Neural crest cell (in vitro differentiated cells): ENCODE data around the gene PPP3CA. TPM values are rescaled to one million over a fixed set of nuclear protein-coding genes. Genes with fewer than 3 reads are reported as not detected.
"Not testable (repeated sequence)": the region's sequence is repeated elsewhere in the genome, so short reads cannot be mapped to it uniquely, and the experiment has no call there.

ENCODE experiments used
- DNase-seq: peaks from one replicate; pipeline ENCODE4 v3.0.0; 2021; ENCODE audit warnings: low read depth, mixed read lengths, low spot score
- H3K27ac Mint-ChIP-seq: one replicate; pipeline ENCODE4 v1.8.0; 2021; ENCODE audit warnings: mild to moderate bottlenecking, mixed read lengths; ENCODE audit not compliant: unreplicated experiment
- H3K27me3 Mint-ChIP-seq: 2 replicates; pipeline ENCODE4 v1.8.0; 2021; ENCODE audit warnings: low read depth, mild to moderate bottlenecking, mixed read lengths
- H3K36me3 Mint-ChIP-seq: 2 replicates; pipeline ENCODE4 v1.8.0; 2021; ENCODE audit warnings: low read depth, mild to moderate bottlenecking, mixed read lengths
- H3K4me1 Mint-ChIP-seq: 2 replicates; pipeline ENCODE4 v1.8.0; 2021; ENCODE audit warnings: mixed read lengths
- H3K4me3 Mint-ChIP-seq: one replicate; pipeline ENCODE4 v1.8.0; 2021; ENCODE audit warnings: mild to moderate bottlenecking, mixed read lengths
- H3K9me3 Mint-ChIP-seq: 2 replicates; pipeline ENCODE4 v1.8.0; 2021; ENCODE audit warnings: mixed read lengths
- CTCF ChIP-seq: fragments of 200-600 bp; sonication (generic); conservative IDR thresholded peaks from 2 replicates; pipeline ENCODE4 v1.5.0; 2021; ENCODE audit warnings: antibody characterized with exemption, mild to moderate bottlenecking
- total RNA-seq: library from RNA; stranded (reverse); gene quantifications from 2 replicates; pipeline ENCODE4 v1.2.1, GENCODE V29; 2021

Gene PPP3CA
- total RNA-seq, 1 donor from 2014 or later = 12.2 TPM

DNA sequence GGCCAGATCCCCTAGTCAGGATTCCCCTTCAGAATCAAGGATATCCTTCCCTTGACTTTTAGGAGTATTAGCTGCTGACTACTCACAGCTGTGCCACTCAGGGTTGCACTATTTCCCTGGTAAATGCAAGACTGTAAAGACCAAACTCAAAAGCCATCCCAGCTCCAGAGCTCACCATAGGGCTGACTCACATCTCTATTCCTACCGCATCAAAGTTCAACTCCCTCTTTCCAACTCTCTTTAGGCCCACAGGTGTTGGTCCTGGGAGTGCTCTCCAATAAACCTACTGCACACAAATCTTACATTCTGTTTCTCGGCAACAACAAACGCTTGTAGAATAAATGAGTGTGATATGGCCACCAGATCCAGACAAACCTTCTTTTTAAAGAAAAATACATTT is 109.6 kb downstream of the PPP3CA start:
- Mint-ChIP-seq H3K27ac (no peak overlapping the region), H3K9me3 (no peaks in the 10 kb centered on the region), H3K4me1 (peaks cover 8% of the 10 kb centered on the region), H3K4me3 (no peak overlapping the region), H3K36me3 (no peaks in the 10 kb centered on the region), H3K27me3 (no peaks in the 10 kb centered on the region)
- TF ChIP-seq CTCF = no peak
- DNase-seq = no peak

- peaks cover 8% of the 10 kb centered on the region for H3K4me1 Mint-ChIP-seq
- H3K4me3 Mint-ChIP-seq = no peak overlapping the region
- no peaks in the 10 kb centered on the region for H3K27me3 Mint-ChIP-seq
- H3K9me3 Mint-ChIP-seq = no peaks in the 10 kb centered on the region
- no peaks in the 10 kb centered on the region for H3K36me3 Mint-ChIP-seq
- H3K27ac Mint-ChIP-seq = no peak overlapping the region
- TF ChIP-seq CTCF = no peak
- DNase-seq = no peak
Observed at GRCh38 chr4:101236097-101236496, 111.2 kb downstream of the PPP3CA start.

GRCh38 chr4:101234141-101234540 is 113.2 kb downstream of the PPP3CA start:
- H3K36me3 Mint-ChIP-seq, H3K4me1 Mint-ChIP-seq, DNase-seq, H3K27me3 Mint-ChIP-seq, H3K9me3 Mint-ChIP-seq, H3K4me3 Mint-ChIP-seq, H3K27ac Mint-ChIP-seq: not testable (repeated sequence)

DNA sequence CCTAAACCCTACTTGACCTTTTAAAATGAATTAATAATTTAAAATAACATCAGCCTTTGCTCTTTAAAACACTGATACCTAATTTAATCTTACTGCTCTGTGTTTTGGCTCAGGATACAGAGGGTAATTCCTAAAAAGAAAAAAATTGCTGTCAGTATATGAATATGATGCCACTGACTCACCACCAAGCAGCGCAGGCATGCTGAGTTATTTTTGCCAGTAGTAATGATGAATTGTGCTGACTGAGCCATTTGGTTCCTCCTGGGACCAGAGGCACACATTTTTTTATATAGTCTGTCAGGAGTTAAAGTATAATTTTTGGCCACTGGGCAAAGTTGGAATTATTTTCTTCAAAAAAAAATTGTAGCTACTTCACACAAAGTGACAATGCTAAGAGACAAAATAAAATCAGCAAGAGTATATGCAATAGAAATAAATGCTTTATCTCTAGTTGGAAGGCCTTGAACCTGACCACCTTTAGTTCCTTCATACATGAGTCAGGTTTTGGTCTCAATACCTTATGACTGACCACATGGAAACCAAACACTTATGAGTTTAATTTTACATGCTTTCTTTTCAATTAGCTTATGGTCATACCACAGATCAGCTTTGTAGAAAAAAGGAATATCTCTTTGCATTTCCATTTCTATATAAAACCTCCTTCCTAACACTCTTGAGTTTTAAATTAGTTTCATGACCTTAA is 115.1 kb downstream of the PPP3CA start:
- Mint-ChIP-seq H3K4me3 (no peak overlapping the region), H3K27ac (no peak overlapping the region), H3K9me3 (no peaks in the 10 kb centered on the region), H3K4me1 (no peaks in the 10 kb centered on the region), H3K27me3 (no peaks in the 10 kb centered on the region), H3K36me3 (no peaks in the 10 kb centered on the region)
- DNase-seq = no peak
- TF ChIP-seq CTCF = no peak

GRCh38 chr4:101230801-101231426 is 116.4 kb downstream of the PPP3CA start:
- Mint-ChIP-seq H3K36me3 (no peaks in the 10 kb centered on the region), H3K9me3 (no peaks in the 10 kb centered on the region), H3K27me3 (no peaks in the 10 kb centered on the region), H3K4me1 (no peaks in the 10 kb centered on the region), H3K27ac (no peak overlapping the region), H3K4me3 (no peak overlapping the region)
- no peak for TF ChIP-seq CTCF
- no peak for DNase-seq

DNA sequence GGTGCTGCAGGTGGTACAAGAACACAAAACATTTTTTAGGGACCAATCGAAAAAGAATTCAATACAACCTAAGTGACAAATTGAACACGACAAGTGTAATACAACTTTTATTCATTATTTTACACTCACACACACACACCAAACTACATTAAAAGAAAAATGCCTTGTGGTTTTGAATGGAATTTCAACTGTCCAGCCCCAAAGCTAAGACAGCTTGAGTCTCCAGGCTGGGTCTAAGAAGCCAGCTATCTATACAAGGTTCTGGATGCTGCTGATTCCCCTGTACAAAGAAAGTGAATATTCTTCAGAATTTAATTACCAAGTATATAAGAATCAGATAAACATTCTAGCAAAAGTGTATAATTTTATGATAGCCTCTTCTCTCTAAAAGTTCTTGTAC is 118.2 kb downstream of the PPP3CA start:
- no peak for DNase-seq
- Mint-ChIP-seq H3K9me3 (no peaks in the 10 kb centered on the region), H3K27me3 (no peaks in the 10 kb centered on the region), H3K4me1 (no peaks in the 10 kb centered on the region), H3K36me3 (no peaks in the 10 kb centered on the region), H3K27ac (no peak overlapping the region), H3K4me3 (no peak overlapping the region)
- no peak for TF ChIP-seq CTCF
